ENCODE measurements around the gene RBM39.

GRCh38 chr20:35742741-35743523 lies 872 bp upstream of the RBM39 start:
- TF ChIP-seq, protein P1, sequence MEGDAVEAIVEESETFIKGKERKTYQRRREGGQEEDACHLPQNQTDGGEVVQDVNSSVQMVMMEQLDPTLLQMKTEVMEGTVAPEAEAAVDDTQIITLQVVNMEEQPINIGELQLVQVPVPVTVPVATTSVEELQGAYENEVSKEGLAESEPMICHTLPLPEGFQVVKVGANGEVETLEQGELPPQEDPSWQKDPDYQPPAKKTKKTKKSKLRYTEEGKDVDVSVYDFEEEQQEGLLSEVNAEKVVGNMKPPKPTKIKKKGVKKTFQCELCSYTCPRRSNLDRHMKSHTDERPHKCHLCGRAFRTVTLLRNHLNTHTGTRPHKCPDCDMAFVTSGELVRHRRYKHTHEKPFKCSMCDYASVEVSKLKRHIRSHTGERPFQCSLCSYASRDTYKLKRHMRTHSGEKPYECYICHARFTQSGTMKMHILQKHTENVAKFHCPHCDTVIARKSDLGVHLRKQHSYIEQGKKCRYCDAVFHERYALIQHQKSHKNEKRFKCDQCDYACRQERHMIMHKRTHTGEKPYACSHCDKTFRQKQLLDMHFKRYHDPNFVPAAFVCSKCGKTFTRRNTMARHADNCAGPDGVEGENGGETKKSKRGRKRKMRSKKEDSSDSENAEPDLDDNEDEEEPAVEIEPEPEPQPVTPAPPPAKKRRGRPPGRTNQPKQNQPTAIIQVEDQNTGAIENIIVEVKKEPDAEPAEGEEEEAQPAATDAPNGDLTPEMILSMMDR (IDR thresholded peaks at IDR 0.05), result no peak
- TF ChIP-seq POLR2AphosphoS5 (IDR thresholded peaks at IDR 0.05), result no peak
- TF ChIP-seq EP300 (IDR thresholded peaks at IDR 0.05), result no peak
